GM10847 (cell line): ENCODE measurements around the gene ISLR.

Experiments used
- POLR2A ChIP-seq: IDR thresholded peaks from 2 replicates; pipeline ENCODE4 v1.6.1; 2011; ENCODE audit not compliant: insufficient read length; ENCODE audit errors: extremely low read depth

Gene ISLR

GRCh38 chr15:74158855-74159650, 14.5 kb upstream of the ISLR start:
- no peak for TF ChIP-seq POLR2A

- TF ChIP-seq POLR2A: no peak
Observed at GRCh38 chr15:74159773-74160172, 13.7 kb upstream of the ISLR start.

- TF ChIP-seq POLR2A: no peak
Observed at GRCh38 chr15:74165461-74165860, 8.0 kb upstream of the ISLR start.

- no peak for TF ChIP-seq POLR2A
Observed at GRCh38 chr15:74167891-74168331, 5.6 kb upstream of the ISLR start.

GRCh38 chr15:74168711-74169126, 4.8 kb upstream of the ISLR start:
- no peak for TF ChIP-seq POLR2A

- TF ChIP-seq POLR2A: no peak
Observed at GRCh38 chr15:74170071-74170844, 3.3 kb upstream of the ISLR start.

- TF ChIP-seq POLR2A: no peak
Observed at GRCh38 chr15:74170875-74171578, 2.5 kb upstream of the ISLR start.

- no peak for TF ChIP-seq POLR2A
Observed at GRCh38 chr15:74171965-74172541, 1.5 kb upstream of the ISLR start.

GRCh38 chr15:74172701-74173379, 670 bp upstream of the ISLR start:
- no peak for TF ChIP-seq POLR2A

GRCh38 chr15:74174219-74174957, 878 bp downstream of the ISLR start:
- TF ChIP-seq POLR2A: no peak

GRCh38 chr15:74174958-74175253, 1.4 kb downstream of the ISLR start:
- TF ChIP-seq POLR2A: no peak

- TF ChIP-seq POLR2A: no peak
Observed at GRCh38 chr15:74175271-74176191, 2.0 kb downstream of the ISLR start.

- no peak for TF ChIP-seq POLR2A
Observed at GRCh38 chr15:74176262-74177214, 3.0 kb downstream of the ISLR start.
